T-cell (primary cell): ENCODE results near the gene EEFSEC. TPM values are rescaled to one million over a fixed set of nuclear protein-coding genes. Genes with fewer than 3 reads are reported as not detected.

Experiments
- ATAC-seq, 4 experiments: fragments of 200-7000 bp in 3 of 4; fragments of 150-1000 bp in 1 of 4; cut with Tn5 transposase; replicated peaks in 1 of 4; 1 replicate in 3 of 4; 2 replicates in 1 of 4; pipeline ENCODE4 v1.10.0; 2021; ENCODE audit warnings: moderate library complexity in 3 of 4, mild to moderate bottlenecking in 2 of 4, moderate number of reproducible peaks in 1 of 4
- CTCF ChIA-PET, 2 donors: fragments of 300-600 bp; sonication (Branson Sonifier 250); formaldehyde crosslinking; loops; one replicate each; lab custom pipeline; 2022; ENCODE audit warnings: antibody characterized with exemption in 2 of 2; lab: Charles Lee
- POLR2A ChIA-PET, 2 donors: fragments of 300-600 bp; sonication (Branson Sonifier 250); formaldehyde crosslinking; loops; one replicate each; lab custom pipeline; 2022; ENCODE audit warnings: antibody characterized with exemption in 2 of 2; lab: Charles Lee
- DNase-seq, 35 experiments: peaks; one replicate each; pipeline versions ENCODE4 v3.0.0 to v3.0.0-alpha.2; 2013 to 2023
- H3K27ac ChIP-seq: one replicate; pipeline ENCODE4 v1.5.1; 2013; ENCODE audit warnings: low read length
- H3K27me3 ChIP-seq, 2 experiments: replicated peaks in 1 of 2; 1 replicate in 1 of 2; 2 replicates in 1 of 2; pipeline versions ENCODE4 v1.6.1 to v1.7.0; 2013; ENCODE audit warnings: low read length in 1 of 2, mixed read lengths in 1 of 2; ENCODE audit not compliant: control insufficient read depth in 2 of 2, insufficient read depth in 2 of 2; ENCODE audit errors: extremely low read depth in 1 of 2
- H3K36me3 ChIP-seq, 2 donors: 1 replicate in 1 of 2; 2 replicates in 1 of 2; pipeline versions ENCODE4 v1.6.1 to v1.7.0; 2013; ENCODE audit warnings: low read length in 1 of 2; ENCODE audit not compliant: control insufficient read depth in 2 of 2, insufficient read depth in 1 of 2; ENCODE audit errors: extremely low read depth in 1 of 2
- H3K4me1 ChIP-seq, 2 experiments: 1 replicate in 1 of 2; 2 replicates in 1 of 2; pipeline versions ENCODE4 v1.6.1 to v1.7.0; 2013; ENCODE audit warnings: low read length in 2 of 2, mixed read lengths in 1 of 2; ENCODE audit not compliant: insufficient read depth in 2 of 2, control insufficient read depth in 1 of 2; ENCODE audit errors: extremely low read depth in 1 of 2
- H3K4me3 ChIP-seq, 2 donors: 1 replicate in 1 of 2; 2 replicates in 1 of 2; pipeline versions ENCODE4 v1.5.1 to v1.7.0; 2013; ENCODE audit warnings: mild to moderate bottlenecking in 2 of 2, low read length in 1 of 2, moderate library complexity in 1 of 2; ENCODE audit not compliant: control insufficient read depth in 1 of 2; ENCODE audit errors: extremely low read depth in 1 of 2
- H3K9me3 ChIP-seq: 2 replicates; pipeline ENCODE4 v1.7.0; 2013
- H3K27ac Mint-ChIP-seq, 2 donors: one replicate each; pipeline ENCODE4 v1.8.0; 2020 to 2021; ENCODE audit warnings: mild to moderate bottlenecking in 2 of 2, mixed read lengths in 2 of 2
- H3K27me3 Mint-ChIP-seq, 2 donors: one replicate each; pipeline ENCODE4 v1.8.0; 2021 to 2022; ENCODE audit warnings: mixed read lengths in 2 of 2
- H3K36me3 Mint-ChIP-seq: one replicate; pipeline ENCODE4 v1.8.0; 2021; ENCODE audit warnings: mixed read lengths
- H3K4me1 Mint-ChIP-seq, 3 donors: one replicate each; pipeline ENCODE4 v1.8.0; 2020 to 2022; ENCODE audit warnings: mixed read lengths in 3 of 3, mild to moderate bottlenecking in 1 of 3
- H3K4me3 Mint-ChIP-seq, 3 donors: one replicate each; pipeline ENCODE4 v1.8.0; 2020 to 2022; ENCODE audit warnings: mild to moderate bottlenecking in 3 of 3, mixed read lengths in 3 of 3, moderate library complexity in 3 of 3
- H3K9me3 Mint-ChIP-seq, 3 donors: one replicate each; pipeline ENCODE4 v1.8.0; 2020 to 2022; ENCODE audit warnings: mixed read lengths in 3 of 3
- WGBS: methylation state at CpG from one replicate; pipeline ENCODE4 v1.1.5; 2013; ENCODE audit warnings: missing lambda C conversion rate; ENCODE audit not compliant: insufficient coverage; 5-methylcytosine and 5-hydroxymethylcytosine counted together
- total RNA-seq, 35 experiments: library from RNA in 6 of 35; stranded (reverse) in 6 of 35; fragments of 120-200 nt in 1 of 35; gene quantifications; one replicate each; pipeline versions ENCODE4 v1.2.1 to v1.2.4 and lab custom pipeline; 2013 to 2026

EEFSEC gene
- total RNA-seq, 5 donors from 2014 or later (not counting 1 experiment from before 2014, with no cell fraction given): 15.9 to 21.1 (median 19.1) TPM

GRCh38 chr3:128201158-128201755 lies 48.0 kb downstream of the EEFSEC start:
- Histone ChIP-seq H3K4me3 (no peak overlapping the region), H3K4me1 (no peaks in the 10 kb centered on the region), H3K36me3 (peaks cover 0 to 3% of the 10 kb centered on the region in 2 donors), H3K27me3 (no peaks in the 10 kb centered on the region), H3K27ac (no peak overlapping the region), H3K9me3 (no peaks in the 10 kb centered on the region)
- POLR2A ChIA-PET: no interaction called here
- no peaks in the 10 kb centered on the region for H3K27me3 Mint-ChIP-seq
- peaks cover 8 to 17% (median 12%) of the 10 kb centered on the region in 3 donors for H3K4me1 Mint-ChIP-seq
- peaks cover 50% of the 10 kb centered on the region for H3K36me3 Mint-ChIP-seq
- CTCF ChIA-PET: interaction anchor here in 1 of 2 donors (0.5 kb wide), 1 partner anchor 47 kb away, joined by 3 read pairs; no protein-coding TSS in a partner anchor
- DNase-seq: no peak
- no peak for ATAC-seq
- no peak overlapping the region for H3K27ac Mint-ChIP-seq
- no CpG with 5 or more reads among the region's 1 CpG for WGBS
- H3K9me3 Mint-ChIP-seq: no peaks in the 10 kb centered on the region
- no peak overlapping the region for H3K4me3 Mint-ChIP-seq

- no peak overlapping the region for H3K4me3 ChIP-seq
- CTCF ChIA-PET: interaction anchor here in 1 of 2 donors (0.5 kb wide), 1 partner anchor 596 kb away, joined by 3 read pairs; no protein-coding TSS in a partner anchor
- WGBS: 100% methylated on average over 2 of the region's 3 CpGs
- peaks cover 42% of the 10 kb centered on the region for H3K36me3 Mint-ChIP-seq
- peaks cover 6 to 19% (median 17%) of the 10 kb centered on the region in 3 donors for H3K4me1 Mint-ChIP-seq
- DNase-seq (no peak), ATAC-seq (no peak)
- POLR2A ChIA-PET: no interaction called here
- H3K4me3 Mint-ChIP-seq: no peak overlapping the region
- H3K27me3 Mint-ChIP-seq: no peaks in the 10 kb centered on the region
- no peaks in the 10 kb centered on the region for H3K9me3 ChIP-seq
- no peaks in the 10 kb centered on the region for H3K4me1 ChIP-seq
- H3K9me3 Mint-ChIP-seq: no peaks in the 10 kb centered on the region
- H3K27me3 ChIP-seq: no peaks in the 10 kb centered on the region
- H3K27ac ChIP-seq: no peak overlapping the region
- H3K36me3 ChIP-seq: peaks cover 0 to 3% of the 10 kb centered on the region in 2 donors
- no peak overlapping the region for H3K27ac Mint-ChIP-seq
These were observed 49.9 kb downstream of the EEFSEC start for GRCh38 chr3:128203169-128203568.

- CTCF ChIA-PET: no interaction called here
- DNase-seq (no peak), ATAC-seq (no peak)
- no peaks in the 10 kb centered on the region for H3K9me3 ChIP-seq
- H3K4me3 Mint-ChIP-seq: no peak overlapping the region
- H3K36me3 ChIP-seq: peaks cover 0 to 3% of the 10 kb centered on the region in 2 donors
- H3K4me1 Mint-ChIP-seq: peaks cover 12 to 37% (median 18%) of the 10 kb centered on the region in 3 donors
- H3K36me3 Mint-ChIP-seq: peaks cover 34% of the 10 kb centered on the region
- no peaks in the 10 kb centered on the region for H3K9me3 Mint-ChIP-seq
- H3K4me1 ChIP-seq: no peaks in the 10 kb centered on the region
- 82% methylated on average over 2 of the region's 3 CpGs for WGBS
- H3K4me3 ChIP-seq: no peak overlapping the region
- no peak overlapping the region for H3K27ac Mint-ChIP-seq
- POLR2A ChIA-PET: no interaction called here
- H3K27ac ChIP-seq: no peak overlapping the region
- no peaks in the 10 kb centered on the region for H3K27me3 ChIP-seq
- no peaks in the 10 kb centered on the region for H3K27me3 Mint-ChIP-seq
These were observed 52.4 kb downstream of the EEFSEC start for GRCh38 chr3:128205558-128206145.

GRCh38 chr3:128207951-128208350 lies 54.7 kb downstream of the EEFSEC start:
- peaks cover 12 to 40% (median 15%) of the 10 kb centered on the region in 3 donors for H3K4me1 Mint-ChIP-seq
- no peaks in the 10 kb centered on the region for H3K27me3 ChIP-seq
- H3K4me3 Mint-ChIP-seq: no peak overlapping the region
- peaks cover 19% of the 10 kb centered on the region for H3K36me3 Mint-ChIP-seq
- ChIA-PET CTCF (no interaction called here), POLR2A (no interaction called here)
- no peaks in the 10 kb centered on the region for H3K9me3 ChIP-seq
- peaks cover 0 to 3% of the 10 kb centered on the region in 2 donors for H3K36me3 ChIP-seq
- no peaks in the 10 kb centered on the region for H3K9me3 Mint-ChIP-seq
- no peaks in the 10 kb centered on the region for H3K4me1 ChIP-seq
- H3K27ac ChIP-seq: no peak overlapping the region
- no peaks in the 10 kb centered on the region for H3K27me3 Mint-ChIP-seq
- H3K27ac Mint-ChIP-seq: no peak overlapping the region
- WGBS: 95% methylated on average over 4 of the region's 7 CpGs
- no peak for ATAC-seq
- DNase-seq: no peak
- H3K4me3 ChIP-seq: no peak overlapping the region

- CTCF ChIA-PET: no interaction called here
- no peaks in the 10 kb centered on the region for H3K4me1 ChIP-seq
- Mint-ChIP-seq H3K27me3 (no peaks in the 10 kb centered on the region), H3K4me1 (peaks cover 12 to 49% (median 12%) of the 10 kb centered on the region in 3 donors), H3K4me3 (no peak overlapping the region), H3K9me3 (no peaks in the 10 kb centered on the region), H3K36me3 (peaks cover 1% of the 10 kb centered on the region), H3K27ac (no peak overlapping the region)
- WGBS: 89% methylated on average over 3 of the region's 3 CpGs
- no peaks in the 10 kb centered on the region for H3K27me3 ChIP-seq
- ATAC-seq: no peak
- H3K27ac ChIP-seq: no peak overlapping the region
- POLR2A ChIA-PET: no interaction called here
- no peak for DNase-seq
- no peak overlapping the region for H3K4me3 ChIP-seq
- no peaks in the 10 kb centered on the region for H3K36me3 ChIP-seq
- H3K9me3 ChIP-seq: no peaks in the 10 kb centered on the region
These were observed 57.4 kb downstream of the EEFSEC start for GRCh38 chr3:128210711-128211110.

- WGBS: 94% methylated on average over 2 of the region's 2 CpGs
- CTCF ChIA-PET: no interaction called here
- peaks cover 13% of the 10 kb centered on the region for H3K36me3 Mint-ChIP-seq
These were observed 60.8 kb downstream of the EEFSEC start for GRCh38 chr3:128214056-128214455.

More at GRCh38 chr3:128214056-128214455, 60.8 kb downstream of the EEFSEC start:
- Mint-ChIP-seq H3K27me3 (no peaks in the 10 kb centered on the region), H3K4me3 (no peak overlapping the region), H3K4me1 (peaks cover 9 to 29% (median 17%) of the 10 kb centered on the region in 3 donors), H3K27ac (no peak overlapping the region), H3K9me3 (no peaks in the 10 kb centered on the region)
- H3K4me1 ChIP-seq: no peaks in the 10 kb centered on the region
- POLR2A ChIA-PET: no interaction called here
- no peak for ATAC-seq
- DNase-seq: no peak
- H3K9me3 ChIP-seq: no peaks in the 10 kb centered on the region
- no peaks in the 10 kb centered on the region for H3K36me3 ChIP-seq
- H3K4me3 ChIP-seq: no peak overlapping the region
- no peaks in the 10 kb centered on the region for H3K27me3 ChIP-seq
- no peak overlapping the region for H3K27ac ChIP-seq
